DMS79 treated with DMSO at 0.1 percent for 48 hours (cell line): Measurements from ENCODE around the gene FAM210A.

Experiments
- DNase-seq: peaks from one replicate; lab custom pipeline; 2025; lab: John Stamatoyannopoulos, UW

FAM210A gene

DNA sequence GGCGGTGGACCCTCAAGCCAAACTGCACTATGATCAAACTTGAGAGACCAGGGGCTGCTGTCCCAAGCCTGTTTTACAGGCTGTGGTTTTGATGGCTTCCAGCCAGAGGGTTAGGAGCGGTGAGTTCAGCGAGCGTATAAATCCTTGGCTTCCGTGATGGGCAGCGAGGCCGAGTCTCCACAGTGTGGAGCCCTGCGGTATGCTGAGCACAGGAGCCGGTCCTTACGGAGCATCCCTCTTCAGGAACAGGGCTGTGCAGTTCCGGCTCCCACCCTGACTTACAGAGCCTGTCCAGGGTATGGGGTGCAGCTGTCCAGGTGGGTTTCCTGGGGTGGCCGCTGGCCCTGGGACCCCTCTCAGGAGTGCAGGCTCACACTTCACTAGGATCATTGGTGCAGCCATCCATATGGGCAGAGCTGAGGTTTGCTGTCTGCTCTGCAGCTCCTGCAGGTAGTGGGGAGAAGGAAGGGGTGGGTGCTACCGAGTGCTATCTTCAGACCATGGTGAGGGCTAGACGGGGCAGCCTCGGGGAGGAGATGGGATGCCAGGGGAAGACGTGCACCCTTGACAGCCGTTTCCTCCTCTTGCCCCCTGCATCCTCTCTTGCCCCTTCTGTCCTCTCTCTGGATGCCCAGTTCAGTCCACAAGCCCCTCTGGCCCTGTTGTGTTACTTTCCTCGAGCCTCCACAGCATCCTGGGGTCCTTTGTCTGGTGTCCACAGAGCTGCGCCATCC, 104.3 kb downstream of the FAM210A start:
- DNase-seq = peak; percentile 58

DNA sequence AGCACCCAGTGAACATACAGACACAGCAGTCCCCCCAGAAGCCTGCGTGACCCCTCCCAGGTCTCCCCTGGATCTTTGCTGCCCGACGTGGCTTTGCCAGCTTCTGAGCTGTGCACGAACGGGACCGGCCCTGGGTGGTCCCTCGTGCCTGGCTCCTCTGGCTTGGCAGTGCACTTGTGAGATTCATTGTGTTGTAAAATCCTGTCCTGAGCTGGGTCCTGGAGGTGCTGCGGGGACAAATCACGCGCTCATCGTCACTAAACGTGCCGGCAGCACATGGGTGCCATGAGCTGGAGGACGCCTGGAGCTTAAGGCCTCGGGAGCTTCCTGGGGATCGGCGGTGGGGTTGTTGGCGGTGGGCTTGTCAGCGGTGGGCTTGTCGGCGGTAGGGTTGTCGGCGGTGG, 104.9 kb downstream of the FAM210A start:
- no peak for DNase-seq

DNA sequence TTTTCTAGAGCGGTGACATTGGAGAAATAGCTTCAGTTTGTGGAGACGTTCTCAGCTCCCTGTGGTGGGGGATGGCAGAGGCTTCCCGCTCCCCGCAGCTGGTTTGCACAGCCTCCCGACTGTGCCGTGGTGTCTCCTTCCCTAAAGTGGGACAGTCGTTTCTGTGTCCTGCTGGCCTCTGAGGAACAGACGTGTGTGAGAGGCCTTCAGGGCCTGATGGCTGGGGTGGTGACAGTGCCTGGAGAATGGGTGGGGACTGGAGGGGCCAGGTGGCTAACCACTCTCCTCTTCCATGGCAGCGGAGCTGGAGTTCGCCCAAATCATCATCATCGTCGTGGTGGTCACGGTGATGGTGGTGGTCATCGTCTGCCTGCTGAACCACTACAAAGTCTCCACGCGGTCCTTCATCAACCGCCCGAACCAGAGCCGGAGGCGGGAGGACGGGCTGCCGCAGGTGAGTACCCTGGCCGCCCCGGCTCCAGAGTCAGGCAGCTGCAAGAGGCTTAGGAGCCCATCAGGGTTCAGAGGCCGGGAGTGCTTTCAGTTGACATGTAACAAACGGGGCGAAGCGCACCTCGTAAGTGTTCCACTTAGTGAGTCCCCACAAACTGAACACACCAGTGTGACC, 105.4 kb downstream of the FAM210A start:
- DNase-seq = no peak

DNA sequence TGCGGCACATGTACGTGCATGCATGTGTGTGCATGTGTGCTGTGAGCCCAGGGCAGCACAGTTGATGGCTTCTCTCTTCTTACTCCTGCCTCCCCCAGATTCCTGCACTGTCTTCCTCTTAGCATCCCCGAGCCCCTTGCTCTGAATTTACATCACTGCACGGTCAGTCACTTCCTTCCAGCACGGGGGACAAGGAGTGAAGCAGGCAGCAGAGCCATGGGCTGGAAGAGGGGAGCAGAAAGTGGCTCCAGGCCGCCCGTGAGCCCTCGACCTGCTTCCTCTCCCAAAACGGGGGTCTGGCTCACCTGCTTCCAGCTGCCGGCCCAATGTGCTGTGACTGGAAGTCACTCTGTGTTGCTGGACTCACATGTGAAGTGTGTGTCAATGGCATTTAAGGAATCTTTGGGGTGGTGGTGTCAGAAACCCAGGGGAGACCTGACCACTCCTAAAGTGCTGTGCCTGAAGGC, 106.1 kb downstream of the FAM210A start:
- DNase-seq = no peak

DNA sequence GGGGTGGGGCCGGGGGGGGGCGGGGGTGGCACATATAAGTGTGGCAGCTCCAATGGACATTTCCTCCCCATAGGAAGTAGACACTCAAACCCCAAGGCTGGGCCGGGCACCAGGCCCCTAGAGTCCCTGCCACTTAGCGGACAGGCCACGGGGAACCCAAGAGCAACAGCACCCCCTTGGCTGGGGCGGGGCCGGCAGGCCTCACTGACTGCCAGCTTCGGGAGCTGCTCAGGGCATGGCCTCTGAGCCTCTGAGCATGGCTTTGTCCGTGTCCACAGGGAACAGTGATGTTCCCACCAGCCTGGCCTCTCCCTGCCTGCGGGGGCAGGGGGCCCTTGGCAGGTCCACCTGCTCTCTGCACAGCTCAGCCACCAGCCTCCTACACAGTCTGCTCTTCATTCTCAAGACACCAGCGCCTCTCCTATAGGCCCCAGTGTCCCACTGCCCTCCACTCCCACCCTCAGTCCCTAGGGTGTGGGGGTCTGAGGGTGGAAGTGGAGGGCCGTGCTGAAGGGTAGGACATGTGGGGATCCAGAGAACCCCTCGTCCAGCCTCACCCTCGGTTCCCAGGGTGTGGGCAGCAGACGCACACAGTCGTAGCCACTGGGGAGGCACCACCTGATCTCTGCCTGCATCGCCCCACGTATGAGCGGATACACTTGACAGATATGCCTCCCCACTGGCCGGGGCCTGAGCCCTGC, 106.7 kb downstream of the FAM210A start:
- no peak for DNase-seq

DNA sequence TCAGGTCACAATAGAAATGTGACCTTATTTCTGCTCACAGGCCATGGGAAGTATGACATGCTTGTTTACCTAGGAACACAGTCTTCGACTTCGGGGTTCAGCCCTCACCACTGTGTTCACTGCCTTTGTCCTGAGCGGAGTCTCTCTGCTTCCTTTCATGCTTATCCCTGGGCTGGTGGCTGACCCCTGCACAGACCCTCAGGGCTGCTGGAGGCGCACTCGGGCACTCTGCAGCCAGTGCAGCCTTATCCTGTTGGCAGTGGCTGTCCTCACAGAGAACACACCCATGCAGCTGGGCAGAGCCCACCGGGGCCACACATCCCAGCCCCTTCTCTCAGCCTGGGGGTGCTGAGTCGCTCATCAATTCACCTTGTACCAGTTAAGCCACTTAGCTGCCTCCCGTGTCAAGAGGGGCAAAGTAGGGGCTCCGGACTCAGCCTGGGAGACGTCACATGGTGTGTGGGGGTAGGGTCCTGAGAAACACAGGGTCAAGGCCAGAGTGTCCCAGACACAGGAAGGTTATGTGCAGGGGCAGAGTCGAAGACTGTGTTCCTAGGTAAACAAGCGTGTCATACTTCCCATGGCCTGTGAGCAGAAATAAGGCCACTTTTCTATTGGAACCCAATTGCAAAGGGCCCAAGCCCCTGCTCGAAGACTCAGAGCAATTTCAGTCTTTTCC, 107.5 kb downstream of the FAM210A start:
- DNase-seq = no peak

DNA sequence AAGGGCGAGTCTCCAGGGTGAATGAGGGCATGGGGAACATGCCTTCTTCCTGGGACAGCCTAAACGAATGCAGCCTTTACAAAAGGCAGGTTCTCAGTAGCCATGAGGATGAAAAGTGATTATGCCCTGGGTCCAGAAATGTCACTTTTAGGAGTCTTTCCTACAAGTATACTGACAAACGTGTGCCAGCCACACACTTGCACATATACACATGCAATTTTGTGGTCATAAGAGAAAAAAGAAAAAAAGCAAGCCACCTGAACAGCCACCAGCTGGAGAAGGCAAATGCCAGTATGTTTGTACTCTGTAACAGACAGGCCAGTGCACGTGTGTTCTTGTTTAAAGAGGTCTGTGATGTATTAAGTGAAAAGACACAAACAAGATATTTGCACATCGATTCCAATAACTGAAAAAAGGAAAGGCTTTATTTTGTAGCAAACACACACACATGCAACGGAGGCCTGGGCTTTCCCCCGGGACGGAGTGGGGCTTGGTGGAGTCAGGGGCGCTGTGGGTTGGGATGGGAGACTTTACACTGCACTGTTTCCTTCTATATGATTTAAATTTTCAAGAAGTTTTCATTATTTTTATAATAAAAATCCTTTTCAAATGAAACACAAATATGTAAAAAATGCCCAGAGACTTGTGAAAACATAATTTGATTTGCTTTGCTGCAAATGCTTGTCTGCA, 108.4 kb downstream of the FAM210A start:
- no peak for DNase-seq

DNA sequence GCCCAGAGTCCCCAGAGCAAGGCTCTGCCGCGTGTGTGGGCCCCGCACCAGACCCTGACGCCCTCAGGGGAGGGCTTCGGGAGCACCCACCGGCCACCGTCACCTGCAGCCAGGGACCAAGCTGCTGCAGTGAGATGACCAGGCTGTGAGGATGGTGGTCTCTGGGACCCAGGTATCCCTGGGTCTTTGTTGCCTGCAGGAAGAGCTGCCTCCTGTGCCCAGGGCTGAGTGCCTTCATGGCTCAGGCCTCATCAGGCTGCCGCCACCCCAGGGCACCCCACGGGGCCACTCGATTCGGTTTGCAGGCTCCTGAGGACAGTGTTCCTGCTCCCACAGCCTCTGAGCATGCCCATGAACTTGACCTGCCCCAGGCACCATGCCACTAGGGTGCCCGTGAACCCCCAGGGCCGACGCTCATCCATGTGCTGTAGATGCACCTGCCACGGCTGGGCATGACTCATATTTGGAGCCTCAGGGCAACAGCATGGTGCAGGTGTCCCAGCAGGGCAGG, 109.8 kb downstream of the FAM210A start:
- DNase-seq = no peak

DNA sequence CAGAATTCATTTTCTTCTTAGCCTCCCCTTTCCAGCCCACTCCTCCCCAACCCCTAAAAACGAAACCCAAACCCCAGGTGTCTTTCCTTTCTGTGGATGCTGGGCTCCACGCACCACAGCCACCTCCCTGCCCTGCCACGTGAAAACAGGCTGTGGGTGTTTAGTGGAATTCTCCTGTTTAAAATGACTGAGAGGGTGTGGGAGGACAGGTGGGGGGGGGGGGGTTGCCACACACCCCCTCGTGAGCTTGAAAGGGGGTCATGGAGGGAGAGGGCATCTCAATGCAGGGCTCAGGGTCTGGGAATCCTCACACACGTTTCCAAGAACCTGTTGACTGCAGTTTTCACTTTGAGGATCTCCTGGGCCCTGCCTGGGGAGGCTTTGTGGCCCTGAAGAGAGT, 110.3 kb downstream of the FAM210A start:
- DNase-seq = no peak

DNA sequence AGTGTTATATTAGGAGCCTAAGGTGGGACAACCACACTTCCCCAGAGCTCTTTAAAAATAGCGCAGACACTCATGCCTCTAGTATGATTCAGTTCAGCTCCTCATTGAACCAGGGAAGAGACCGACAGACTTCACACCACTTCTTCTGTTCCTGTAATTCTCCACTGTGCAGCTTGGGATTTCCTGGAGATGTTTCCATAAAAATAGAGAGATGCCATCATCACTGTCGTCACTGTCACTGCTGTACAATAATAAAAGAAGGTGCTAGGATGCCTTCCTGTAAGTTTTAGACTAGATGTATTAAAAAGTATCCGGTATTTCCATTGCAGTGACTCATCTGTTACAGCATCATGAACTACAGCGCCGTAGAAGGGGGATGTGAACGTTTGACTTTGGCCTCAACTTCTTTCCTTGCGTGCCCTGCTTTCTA, 110.9 kb downstream of the FAM210A start:
- DNase-seq = no peak

DNA sequence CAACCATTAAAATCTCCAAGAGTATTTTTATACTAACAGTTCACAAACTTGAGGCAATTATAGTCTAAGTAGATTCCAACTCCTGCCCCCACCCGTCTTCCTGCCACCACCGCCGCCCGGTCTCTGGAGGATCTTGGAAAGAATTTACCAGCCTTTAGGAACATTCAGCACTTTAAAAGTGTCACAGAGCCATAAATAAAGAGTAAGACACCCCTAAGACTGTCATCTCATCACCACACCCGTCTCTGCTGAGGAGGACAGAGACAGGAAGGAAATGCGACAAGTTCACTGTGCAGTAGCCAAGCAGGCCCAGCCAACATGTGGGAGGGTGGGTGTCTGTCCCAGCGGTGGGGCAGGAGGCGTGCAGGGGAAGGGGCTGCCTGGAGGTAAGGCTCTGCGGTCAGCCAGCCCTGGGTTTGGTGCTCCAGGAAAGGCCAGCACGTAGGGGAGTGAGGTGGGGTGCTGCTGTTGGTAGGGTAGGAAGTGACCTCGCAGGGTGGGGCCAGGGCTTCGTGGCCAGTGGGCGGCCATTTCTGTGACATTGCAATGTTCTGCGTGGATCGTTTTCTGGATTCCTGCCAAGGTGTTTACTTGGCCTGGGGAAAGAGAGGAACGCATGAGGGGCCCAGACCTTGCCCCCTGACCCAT, 111.6 kb downstream of the FAM210A start:
- DNase-seq = no peak

DNA sequence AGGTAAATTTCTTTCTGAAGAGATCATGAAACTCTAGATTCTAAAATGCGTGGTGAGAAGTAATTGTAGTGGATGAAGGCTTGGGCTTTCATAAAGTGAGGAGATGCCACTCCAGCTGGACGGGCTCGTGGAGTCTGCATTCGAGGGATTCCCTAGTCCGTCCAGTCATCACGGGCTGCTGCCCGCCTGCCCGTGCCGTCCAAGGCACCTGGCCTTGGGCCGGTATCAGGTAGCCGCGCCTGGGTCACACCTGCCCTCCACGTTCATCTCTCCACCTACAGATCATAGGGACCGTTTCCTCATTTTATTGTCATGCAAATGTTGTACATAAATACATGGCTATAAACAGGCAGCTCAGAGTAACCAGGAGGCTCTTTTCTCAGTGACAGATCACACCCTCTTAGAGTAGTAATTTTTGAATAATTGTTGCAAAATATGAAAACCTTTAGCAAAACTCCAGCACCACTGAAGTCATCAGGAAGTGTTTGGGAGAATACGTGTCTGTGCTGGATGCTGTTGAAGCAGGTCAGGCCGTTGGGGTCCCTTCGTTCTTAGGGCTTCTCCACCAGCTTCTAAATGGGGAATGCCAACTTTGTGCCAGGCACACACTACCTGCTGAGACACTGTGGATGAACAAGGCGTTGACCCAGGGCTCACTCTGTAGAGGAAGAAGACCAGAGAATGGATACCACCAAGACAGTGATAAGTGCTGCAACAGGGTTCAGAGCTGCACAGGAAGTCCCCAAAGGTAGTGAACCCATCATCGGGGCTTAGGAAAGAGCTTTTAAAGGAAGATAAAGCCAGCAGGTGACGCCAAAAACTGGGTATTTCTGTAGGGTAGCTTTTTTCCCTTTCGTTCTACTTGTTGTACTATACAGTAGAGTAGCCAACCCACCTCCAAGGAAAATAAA, 112.5 kb downstream of the FAM210A start:
- DNase-seq = no peak
